HG03354 (cell line): Measurements from ENCODE around the gene NRL.

Experiments used
- ATAC-seq: cut with Tn5 transposase; IDR thresholded peaks from one replicate; pipeline ENCODE4 v1.9.1; 2021; ENCODE audit warnings: mild to moderate bottlenecking; ENCODE audit not compliant: unreplicated experiment, poor library complexity, severe bottlenecking

The NRL gene

DNA sequence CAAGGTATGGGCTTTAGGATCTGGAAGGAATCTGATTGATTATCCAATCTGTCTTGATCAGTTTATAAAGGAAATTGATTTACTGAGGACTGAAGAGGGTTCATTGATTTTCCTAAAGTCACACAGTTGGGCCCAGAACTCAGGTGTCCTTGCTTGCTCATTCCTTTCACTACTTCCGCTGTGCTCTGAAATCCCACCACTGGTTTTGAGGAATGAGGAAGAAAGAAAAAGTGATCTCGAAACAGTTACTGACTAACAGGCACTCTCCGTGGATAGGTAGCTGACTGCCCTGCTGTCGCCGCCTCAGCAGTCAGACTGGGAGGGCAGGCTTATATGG lies 15.6 kb upstream of the NRL start, which contains the start of gene FITM1:
FITM1 (plus strand) TSS at position 280 of the 337 bp plus-strand sequence. CDS start 905 bp downstream, outside the sequence.
- ATAC-seq: no peak

DNA sequence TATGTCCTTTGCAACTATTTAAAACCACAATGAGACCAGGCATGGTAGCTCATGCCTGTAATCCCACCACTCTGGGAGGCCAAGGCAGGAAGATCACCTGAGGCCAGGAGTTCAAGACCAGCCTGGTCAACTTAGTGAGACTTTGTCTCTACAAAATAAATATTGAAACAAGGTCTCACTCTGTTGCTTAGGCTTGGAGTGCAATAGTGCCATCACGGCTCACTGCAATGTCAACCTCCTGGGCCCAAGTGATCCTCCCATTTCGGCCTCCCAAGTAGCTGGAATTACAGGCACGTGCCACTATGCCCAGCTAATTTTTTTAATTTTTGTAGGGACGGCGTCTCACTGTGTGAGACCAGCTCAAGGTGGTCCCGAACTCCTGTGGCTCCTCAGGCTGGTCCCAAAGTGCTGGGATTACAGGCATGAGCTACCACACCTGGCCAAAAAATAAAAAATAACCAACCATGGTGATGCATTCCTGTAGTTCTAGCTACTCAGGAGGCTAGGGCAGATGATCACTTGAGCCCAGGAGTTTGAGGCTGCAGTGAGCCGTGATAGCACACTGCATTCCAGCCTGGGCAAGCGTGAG lies 14.8 kb upstream of the NRL start:
- ATAC-seq: no peak

DNA sequence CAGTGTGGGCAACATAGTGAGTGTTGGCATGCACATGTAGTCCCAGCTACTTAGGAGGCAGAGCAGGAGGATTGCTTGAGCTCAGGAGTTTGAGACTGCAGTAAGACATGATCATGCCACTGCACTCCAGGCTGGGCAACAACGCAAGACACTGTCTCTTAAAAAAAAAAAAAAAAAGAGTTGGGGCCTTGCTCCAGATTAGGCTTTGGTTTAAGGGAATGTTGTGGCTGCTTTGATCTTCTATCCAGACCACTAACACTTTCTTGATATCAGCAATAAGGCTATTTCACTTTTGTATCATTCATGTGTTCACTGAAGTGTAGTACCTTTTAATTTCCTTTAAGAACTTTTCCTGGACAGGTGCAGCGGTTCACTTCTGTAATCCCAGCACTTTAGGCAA lies 12.9 kb upstream of the NRL start:
- ATAC-seq: no peak

DNA sequence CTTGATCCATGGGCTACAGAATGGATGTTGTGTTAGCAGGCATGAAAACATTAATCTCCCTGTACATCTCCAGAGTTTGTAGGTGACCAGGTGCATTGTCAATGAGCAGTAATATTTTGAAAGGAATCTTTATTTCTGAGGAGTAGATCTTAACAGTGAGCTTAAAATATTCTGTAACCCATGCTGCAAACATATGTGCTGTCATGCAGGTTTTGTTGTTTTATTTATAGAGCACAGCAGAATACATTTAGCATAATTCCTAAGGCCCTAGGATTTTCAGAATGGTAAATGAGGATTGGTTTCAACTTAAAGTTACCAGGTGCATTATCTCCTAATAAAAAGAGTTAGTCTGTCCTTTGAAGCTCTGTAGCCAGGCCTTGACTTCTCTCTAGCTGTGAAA lies 12.2 kb upstream of the NRL start:
- ATAC-seq: no peak

DNA sequence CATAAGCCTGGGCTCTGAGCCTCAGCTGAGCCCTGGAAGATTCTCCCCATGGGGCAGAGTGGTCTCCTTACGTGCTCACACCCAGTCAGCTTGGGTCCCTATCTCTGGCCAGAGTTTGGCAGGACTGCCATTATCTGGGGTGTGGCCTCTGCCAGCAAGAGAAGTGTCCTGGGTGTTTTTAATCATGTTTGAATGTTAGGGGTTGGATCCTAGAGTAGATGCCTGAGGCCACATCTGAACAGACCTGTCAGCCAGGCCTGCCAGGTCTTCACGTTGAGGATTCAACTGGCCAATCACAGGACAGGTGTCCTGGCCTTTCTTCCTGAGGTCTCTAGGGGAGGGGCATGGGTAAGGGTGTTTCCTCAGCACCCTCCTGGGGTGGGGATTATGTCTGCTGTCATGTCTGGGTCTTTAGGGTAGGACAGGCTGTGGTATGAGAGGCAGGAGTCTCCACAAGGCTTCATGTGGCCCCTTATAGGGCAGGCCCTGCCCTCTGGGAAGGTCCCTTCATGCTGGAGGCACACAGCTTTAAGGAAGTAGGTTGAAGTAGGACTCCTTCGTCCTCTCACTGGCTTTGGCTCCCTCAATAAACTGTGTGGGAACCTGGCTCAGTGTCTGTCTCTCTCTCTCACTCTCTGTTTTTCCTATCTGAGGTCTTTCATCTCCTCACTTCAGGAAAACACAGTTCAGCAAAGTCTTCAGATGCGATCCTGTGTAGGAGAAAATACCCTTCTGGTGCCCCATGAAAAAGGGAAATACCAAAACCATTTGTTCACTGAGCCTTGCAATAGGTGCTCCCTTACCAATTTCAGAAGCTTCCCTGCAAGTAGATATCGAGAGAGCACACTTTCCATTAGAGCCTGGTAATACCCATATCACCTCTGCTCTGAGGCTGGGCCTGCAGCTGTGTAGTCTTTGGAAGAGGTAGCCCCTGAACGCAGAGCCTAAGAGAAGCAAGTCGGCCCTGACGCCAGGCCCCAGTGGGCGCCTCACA lies 9.0 kb upstream of the NRL start:
- no peak for ATAC-seq

DNA sequence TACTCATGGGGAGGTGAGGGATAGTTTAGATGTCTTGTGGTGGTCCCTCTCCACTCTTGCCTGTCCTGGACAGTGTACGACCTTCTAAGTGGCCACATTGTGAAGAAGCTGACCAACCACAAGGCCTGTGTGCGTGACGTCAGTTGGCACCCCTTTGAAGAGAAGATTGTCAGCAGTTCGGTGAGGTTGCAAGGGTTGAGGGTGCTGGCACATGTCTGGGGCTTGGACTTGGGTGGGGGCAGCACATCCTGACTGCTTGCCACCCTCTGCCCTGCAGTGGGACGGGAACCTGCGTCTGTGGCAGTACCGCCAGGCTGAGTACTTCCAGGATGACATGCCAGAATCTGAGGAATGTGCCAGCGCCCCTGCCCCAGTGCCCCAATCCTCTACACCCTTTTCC lies 8.1 kb upstream of the NRL start:
- ATAC-seq: no peak

DNA sequence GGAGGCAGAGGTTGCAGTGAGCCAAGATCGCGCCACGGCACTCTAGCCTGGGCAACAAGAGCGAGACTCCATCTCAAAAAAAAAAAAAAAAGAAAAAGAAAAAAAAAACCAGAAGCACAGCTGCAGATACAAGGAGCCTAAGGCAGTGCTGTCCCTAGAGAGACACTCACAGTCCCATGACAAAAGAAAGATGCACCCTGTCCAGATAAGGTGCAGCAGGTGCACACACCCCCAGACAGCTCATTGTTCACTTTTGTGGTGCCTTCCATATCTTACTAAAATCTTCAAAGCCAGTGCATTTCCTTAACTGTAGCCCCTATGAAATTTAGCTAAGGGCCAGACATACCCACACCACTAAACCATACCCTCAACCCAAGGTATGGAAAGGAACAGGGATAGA lies 7.7 kb upstream of the NRL start:
- no peak for ATAC-seq

DNA sequence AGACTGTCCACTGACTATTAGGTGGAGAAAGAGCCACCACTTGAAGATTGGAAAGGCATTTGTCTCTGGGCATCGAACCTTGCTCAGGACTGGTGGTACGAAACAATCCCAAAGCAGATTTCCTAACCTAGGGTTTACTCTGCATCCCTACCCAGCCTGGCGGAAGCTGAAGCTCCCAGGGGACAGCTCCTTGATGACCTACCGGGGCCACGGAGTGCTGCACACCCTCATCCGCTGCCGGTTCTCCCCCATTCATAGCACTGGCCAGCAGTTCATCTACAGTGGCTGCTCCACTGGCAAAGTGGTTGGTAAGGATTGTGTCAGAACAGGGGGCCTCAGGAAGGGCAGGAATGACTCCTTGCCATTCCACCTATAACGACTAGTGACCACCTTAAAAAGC lies 6.5 kb upstream of the NRL start:
- no peak for ATAC-seq

DNA sequence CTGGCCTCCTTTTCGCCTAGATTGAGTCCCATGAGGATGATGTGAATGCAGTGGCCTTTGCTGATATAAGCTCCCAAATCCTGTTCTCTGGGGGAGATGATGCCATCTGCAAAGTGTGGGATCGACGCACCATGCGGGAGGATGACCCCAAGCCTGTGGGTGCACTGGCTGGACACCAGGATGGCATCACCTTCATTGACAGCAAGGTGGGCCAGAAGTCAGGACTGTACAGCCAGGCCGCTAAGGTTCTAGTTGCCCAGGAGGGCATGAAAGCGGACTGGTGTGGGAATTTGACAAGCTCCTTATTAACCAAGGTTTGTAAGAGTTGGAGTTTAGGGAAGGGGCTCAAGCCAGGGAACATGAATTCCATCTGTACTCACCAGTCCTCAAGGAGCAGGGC lies 4.9 kb upstream of the NRL start:
- ATAC-seq: no peak

DNA sequence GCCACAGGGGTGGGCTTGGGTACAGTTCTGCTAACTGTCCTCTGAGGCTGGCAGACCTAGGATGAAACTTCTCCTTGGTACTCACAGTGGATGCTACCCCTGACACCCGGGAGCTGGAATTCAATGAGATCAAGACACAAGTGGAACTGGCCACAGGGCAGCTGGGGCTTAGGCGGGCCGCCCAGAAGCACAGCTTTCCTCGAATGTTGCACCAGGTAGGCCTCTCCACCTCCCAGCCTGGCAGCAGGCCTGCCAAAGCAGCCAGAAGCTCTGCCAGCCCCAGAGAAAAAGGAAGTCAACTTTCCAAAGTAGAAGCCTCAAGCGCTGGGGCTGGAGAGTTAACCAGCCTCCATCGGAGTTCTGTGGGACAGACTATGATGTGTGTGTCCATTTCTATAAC lies 2.4 kb upstream of the NRL start:
- ATAC-seq: no peak

DNA sequence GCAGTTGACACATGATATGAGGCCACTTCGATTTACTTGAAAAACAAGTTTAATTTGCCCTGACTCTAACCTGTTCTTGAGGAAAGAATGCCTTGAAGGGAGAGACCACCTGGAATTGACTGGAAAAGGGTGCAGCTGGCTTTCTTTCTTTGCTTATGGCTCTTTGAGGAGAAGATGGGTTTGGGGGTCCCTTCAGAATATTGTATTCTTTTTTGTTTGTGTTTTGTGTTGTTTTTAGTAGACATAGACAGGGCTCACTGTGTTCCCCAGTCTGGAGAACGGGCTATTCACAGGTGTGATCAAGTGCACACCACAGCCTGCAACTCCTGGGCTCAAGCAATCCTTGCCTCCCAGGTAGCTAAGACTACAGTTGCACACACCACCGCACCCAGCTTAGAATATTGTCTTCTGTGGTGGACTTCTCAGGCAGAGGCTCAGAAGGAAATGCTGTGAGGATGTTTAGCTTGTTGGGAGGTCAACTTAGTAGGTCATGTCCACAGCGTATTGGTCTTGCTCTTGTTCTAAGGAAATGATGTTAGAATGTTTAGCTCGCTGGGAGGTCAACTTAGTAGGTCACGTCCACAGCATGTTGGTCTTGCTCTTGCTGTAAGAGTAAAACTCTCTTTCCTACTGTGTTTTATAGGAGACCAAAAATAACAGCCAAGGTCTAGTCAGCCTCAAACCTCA lies 1.5 kb upstream of the NRL start:
- no peak for ATAC-seq

DNA sequence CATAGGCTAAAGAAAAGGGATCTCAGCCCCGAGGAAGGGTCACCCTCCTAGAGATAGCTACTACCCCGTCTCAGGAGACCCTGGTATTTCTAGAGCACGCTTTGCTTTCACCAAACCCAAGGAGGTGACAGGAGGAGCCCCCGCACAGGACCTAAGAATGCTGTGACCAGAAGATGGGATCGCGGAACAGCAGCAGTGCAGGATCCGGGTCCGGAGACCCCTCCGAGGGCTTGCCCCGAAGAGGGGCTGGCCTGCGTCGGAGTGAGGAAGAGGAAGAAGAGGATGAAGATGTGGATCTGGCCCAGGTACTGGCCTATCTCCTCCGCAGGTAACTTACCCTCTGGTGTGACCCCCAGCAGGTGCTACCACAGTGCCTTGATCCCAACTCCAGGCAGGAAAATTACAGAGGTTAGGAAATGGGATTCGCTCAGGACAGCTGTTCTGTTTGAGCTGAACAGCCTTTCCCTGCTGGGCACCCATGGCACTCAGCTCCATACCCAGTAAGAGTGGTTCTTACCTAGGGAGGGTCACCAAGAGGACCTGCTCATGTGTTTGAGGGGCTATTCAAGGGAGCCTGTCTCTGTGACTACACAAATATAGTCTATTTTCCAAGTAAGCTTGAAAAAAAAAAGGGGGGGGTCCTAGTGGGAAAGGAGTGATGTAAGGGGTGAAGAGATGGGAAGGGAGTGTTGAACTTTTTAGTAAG lies 826 bp upstream of the NRL start:
- ATAC-seq: no peak

DNA sequence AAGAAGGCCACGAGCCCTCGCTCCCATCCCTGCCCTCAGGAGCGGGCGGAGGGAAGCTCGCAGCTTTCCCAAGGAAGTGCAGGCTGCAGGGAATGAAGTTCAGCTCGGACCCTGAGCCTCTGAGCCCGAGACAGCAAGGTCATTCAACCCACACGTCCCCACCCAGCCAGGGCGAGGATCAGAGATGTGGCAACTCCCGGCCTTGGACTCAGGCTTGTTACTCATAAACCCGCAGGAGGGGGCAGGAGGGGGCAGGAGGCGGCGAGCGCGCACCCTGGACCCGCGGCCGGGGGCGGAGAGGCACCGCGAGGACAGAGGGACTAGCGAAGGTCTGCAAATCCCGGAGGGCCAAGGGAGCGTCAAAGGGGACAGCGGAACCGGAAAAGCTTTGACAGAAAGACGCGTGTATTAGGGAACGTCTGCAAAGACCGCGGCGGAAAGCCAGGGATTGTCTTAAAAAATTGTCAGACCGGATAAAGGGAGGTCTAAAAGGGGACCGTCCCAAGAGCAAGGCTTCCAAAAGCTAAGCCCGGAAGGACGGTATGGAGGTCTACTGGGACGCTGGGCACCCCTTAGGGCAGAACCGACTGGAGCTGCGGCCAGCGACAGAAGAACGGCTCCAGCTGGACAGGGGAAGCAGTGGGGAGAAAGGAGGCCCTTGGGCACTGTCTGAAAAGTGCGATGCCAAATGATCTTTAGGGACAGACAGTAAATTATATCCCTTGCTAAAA lies 783 bp downstream of the NRL start:
- peak; percentile 34 for ATAC-seq

DNA sequence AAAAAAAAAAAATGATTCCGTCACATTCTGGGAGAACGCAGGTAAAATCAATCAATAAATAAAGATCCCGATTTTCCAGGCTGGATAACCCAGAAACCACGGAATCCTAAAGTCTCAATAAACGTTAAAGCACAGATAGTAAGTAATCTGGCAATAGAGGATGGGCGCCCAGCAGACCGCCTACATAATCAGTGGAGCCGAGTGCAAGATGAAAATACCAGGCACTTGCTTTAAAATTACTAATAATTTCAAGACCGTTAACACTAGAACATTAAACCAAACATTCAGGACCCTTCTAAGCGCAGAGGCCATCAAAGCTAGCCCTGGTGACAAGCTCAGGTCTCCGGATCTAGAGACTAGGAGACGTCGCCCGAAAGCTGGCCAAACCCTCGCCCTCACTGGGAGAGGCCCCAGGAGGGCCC lies 1.4 kb downstream of the NRL start:
- ATAC-seq: no peak

DNA sequence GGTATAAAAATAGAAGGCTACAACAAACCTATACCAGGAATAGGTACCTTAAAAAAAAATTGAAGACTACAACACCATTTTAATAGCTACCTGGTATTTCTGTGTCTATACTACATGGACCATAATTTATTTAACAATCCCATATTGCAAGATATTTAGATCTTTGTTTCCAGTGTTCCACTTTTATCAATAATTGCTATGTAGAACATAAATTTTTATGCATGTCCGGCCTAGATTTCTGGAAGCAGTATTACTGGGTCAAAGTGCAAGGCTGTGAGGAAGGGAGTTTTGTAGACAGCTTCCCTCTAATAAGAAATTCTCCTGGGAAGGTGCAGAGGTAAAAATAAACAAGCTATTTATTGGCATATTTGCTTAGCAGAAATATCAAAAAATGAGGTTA lies 4.2 kb downstream of the NRL start:
- ATAC-seq: no peak

DNA sequence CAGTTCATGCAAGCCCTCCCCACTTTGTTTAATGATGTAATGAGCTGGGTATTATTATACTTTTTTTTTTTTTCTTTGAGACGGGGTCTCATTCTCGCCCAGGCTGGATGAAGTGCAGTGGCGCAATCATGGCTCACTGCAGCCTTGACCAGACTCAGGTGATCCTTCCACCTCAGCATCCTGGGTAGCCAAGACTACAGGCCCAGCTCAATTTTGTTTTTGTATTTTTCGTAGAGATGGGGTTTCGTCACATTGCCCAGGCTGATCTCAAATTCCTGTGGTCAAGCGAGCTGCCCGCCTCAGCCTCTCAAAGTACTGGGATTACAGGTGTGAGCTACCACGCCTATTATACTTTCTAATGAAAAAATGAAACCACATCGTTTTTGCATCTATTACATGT lies 4.7 kb downstream of the NRL start:
- ATAC-seq: no peak

DNA sequence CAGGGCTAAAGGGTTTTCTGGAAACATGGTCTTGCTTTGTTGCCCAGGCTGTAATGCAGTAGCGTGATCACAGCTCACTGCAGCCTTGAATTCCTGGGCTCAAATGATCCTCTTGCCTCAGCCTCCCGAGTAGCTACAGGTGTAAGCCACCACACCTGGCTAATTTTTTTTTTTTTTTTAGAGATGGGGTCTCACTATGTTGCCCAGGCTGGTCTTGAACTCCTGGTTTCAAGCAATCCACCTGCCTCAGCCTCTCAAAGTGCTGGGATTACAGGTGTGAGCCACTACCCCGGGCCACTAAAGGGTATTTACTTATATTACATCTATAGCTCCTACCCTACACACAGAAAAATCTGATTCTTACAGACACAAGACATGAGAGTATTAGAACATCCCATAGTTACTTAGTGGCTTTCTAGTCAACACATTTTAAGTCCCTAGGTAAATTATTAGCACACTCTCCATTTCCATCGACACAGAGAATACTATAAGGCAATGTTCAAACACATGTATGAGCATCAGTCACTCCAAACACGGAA lies 6.3 kb downstream of the NRL start:
- peak; percentile 39 for ATAC-seq

DNA sequence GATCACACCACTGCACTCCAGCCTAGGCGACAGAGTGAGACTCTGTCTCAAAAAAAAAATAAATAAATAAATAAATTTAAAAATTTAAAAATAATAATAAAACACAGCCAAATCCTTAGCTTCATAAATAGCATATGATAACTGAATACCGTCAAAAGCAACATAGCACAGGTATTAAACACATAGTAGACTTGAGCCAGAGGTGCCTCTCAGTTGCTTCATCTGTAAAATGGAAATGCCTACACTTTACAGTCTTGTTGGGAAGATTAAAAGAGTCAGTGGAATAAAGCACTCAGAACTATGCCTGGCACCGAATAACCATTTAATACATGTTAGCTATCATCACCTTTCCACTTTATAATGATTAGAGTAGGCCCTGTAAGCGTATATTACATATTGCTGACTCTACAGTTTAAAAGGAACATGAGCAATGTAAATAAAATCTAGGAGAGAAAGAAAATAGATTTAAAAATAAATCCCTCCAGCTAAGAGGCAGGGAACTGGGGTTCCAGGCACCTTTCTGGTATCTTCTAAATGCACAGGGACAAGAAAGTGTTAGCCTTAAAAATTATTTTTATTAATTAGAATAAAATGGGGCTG lies 8.0 kb downstream of the NRL start:
- ATAC-seq: no peak
